ENCODE data around the gene CRB2. TPM values are rescaled to one million over a fixed set of nuclear protein-coding genes. Genes with fewer than 3 reads are reported as not detected.

Gene CRB2
- total RNA-seq, 4 donors from 2014 or later: 0.06 to 0.13 TPM; not detected in 2

GRCh38 chr9:123343443-123344191, 12.4 kb upstream of the CRB2 start:
- intact Hi-C loops (cut with DNase I): loop anchor here (10.0 kb wide), 1 partner anchor 339 kb away; no protein-coding TSS in a partner anchor
- TF ChIP-seq POLR2AphosphoS5 (IDR thresholded peaks at IDR 0.05): no peak
- no peak for TF ChIP-seq EP300 (IDR thresholded peaks at IDR 0.05)
- no peak for TF ChIP-seq POLR2A (IDR thresholded peaks at IDR 0.05; ENCODE audit: low read depth)
- no peaks in the 10 kb centered on the region for H3K27me3 ChIP-seq
- H3K36me3 ChIP-seq: no peaks in the 10 kb centered on the region
- no peak overlapping the region for H3K4me3 ChIP-seq
- WGBS: 55% methylated on average over 7 of the region's 13 CpGs
- no peak overlapping the region for H3K27ac ChIP-seq (replicated peaks in 1 of 4)
- no peak for DNase-seq (ENCODE audit: extremely low spot score)
- H3K9me3 ChIP-seq: no peaks in the 10 kb centered on the region
- H3K4me1 ChIP-seq: peaks cover 7 to 30% (median 24%) of the 10 kb centered on the region in 4 donors

GRCh38 chr9:123344192-123344949, 11.6 kb upstream of the CRB2 start:
- H3K36me3 ChIP-seq: no peaks in the 10 kb centered on the region
- TF ChIP-seq POLR2A (IDR thresholded peaks at IDR 0.05; ENCODE audit: low read depth) (no peak), EP300 (IDR thresholded peaks at IDR 0.05) (no peak), POLR2AphosphoS5 (IDR thresholded peaks at IDR 0.05) (no peak), CTCF (IDR thresholded peaks at IDR 0.05) (no peak)
- peaks cover 0 to 7% (median 0%) of the 10 kb centered on the region in 4 donors for H3K27me3 ChIP-seq
- H3K4me3 ChIP-seq: no peak overlapping the region
- H3K4me1 ChIP-seq: peaks cover 7 to 26% (median 23%) of the 10 kb centered on the region in 4 donors
- intact Hi-C loops (cut with DNase I): loop anchor here (10.0 kb wide), 1 partner anchor 340 kb away; no protein-coding TSS in a partner anchor
- H3K27ac ChIP-seq (replicated peaks in 1 of 4): no peak overlapping the region
- no peaks in the 10 kb centered on the region for H3K9me3 ChIP-seq
- WGBS: 91% methylated on average over 9 of the region's 9 CpGs
- no peak for DNase-seq (ENCODE audit: extremely low spot score)

GRCh38 chr9:123345567-123345955, 10.4 kb upstream of the CRB2 start:
- TF ChIP-seq POLR2AphosphoS5 (IDR thresholded peaks at IDR 0.05) (peak; percentile 13 to 58), EP300 (IDR thresholded peaks at IDR 0.05) (no peak)
- WGBS: 33% methylated on average over 6 of the region's 6 CpGs

GRCh38 chr9:123346026-123346425, 10.0 kb upstream of the CRB2 start:
- Histone ChIP-seq H3K36me3 (no peaks in the 10 kb centered on the region), H3K4me3 (no peak overlapping the region), H3K27me3 (peaks cover 0 to 12% (median 0%) of the 10 kb centered on the region in 4 donors), H3K9me3 (no peaks in the 10 kb centered on the region), H3K4me1 (peaks cover 6 to 20% (median 15%) of the 10 kb centered on the region in 4 donors), H3K27ac (replicated peaks in 1 of 4) (peak overlapping the region in 2 of 4 donors; percentile 35 to 50)
- TF ChIP-seq POLR2A (IDR thresholded peaks at IDR 0.05; ENCODE audit: low read depth): no peak
- intact Hi-C loops (cut with DNase I): loop anchor here (5.0 to 10.0 kb wide), 3 partner anchors 79 to 341 kb away; partner anchors contain the start of gene STRBP
- 48% methylated on average over 3 of the region's 9 CpGs for WGBS
- no peak for DNase-seq (ENCODE audit: extremely low spot score)

More at GRCh38 chr9:123345567-123345955, 10.4 kb upstream of the CRB2 start:
- peak overlapping the region in 3 of 4 donors; percentile 20 to 50 (median 35) for H3K27ac ChIP-seq (replicated peaks in 1 of 4)
- peaks cover 6 to 21% (median 15%) of the 10 kb centered on the region in 4 donors for H3K4me1 ChIP-seq
- intact Hi-C loops (cut with DNase I): loop anchor here (5.0 to 10.0 kb wide), 3 partner anchors 78 to 341 kb away; partner anchors contain the start of gene STRBP
- H3K27me3 ChIP-seq: peaks cover 0 to 12% (median 0%) of the 10 kb centered on the region in 4 donors
- no peak for DNase-seq (ENCODE audit: extremely low spot score)
- H3K9me3 ChIP-seq: no peaks in the 10 kb centered on the region
- H3K4me3 ChIP-seq: no peak overlapping the region
- no peaks in the 10 kb centered on the region for H3K36me3 ChIP-seq

GRCh38 chr9:123346826-123347225, 9.2 kb upstream of the CRB2 start:
- H3K4me3 ChIP-seq: no peak overlapping the region
- H3K9me3 ChIP-seq: no peaks in the 10 kb centered on the region
- peaks cover 0 to 12% (median 0%) of the 10 kb centered on the region in 4 donors for H3K27me3 ChIP-seq
- peaks cover 6 to 20% (median 15%) of the 10 kb centered on the region in 4 donors for H3K4me1 ChIP-seq
- no peak for TF ChIP-seq EP300 (IDR thresholded peaks at IDR 0.05)
- no peak for TF ChIP-seq CTCF (IDR thresholded peaks at IDR 0.05)
- no peak for TF ChIP-seq POLR2AphosphoS5 (IDR thresholded peaks at IDR 0.05)
- no peak for TF ChIP-seq POLR2A (IDR thresholded peaks at IDR 0.05; ENCODE audit: low read depth)
- no peak for DNase-seq (ENCODE audit: extremely low spot score)
- H3K27ac ChIP-seq (replicated peaks in 1 of 4): no peak overlapping the region
- intact Hi-C loops (cut with DNase I): loop anchor here (5.0 to 10.0 kb wide), 3 partner anchors 80 to 342 kb away; partner anchors contain the start of gene STRBP
- H3K36me3 ChIP-seq: no peaks in the 10 kb centered on the region
- 99% methylated on average over 3 of the region's 3 CpGs for WGBS
